Measurements from ENCODE around the gene DTWD2. TPM values are rescaled to one million over a fixed set of nuclear protein-coding genes. Genes with fewer than 3 reads are reported as not detected.
"Not testable (repeated sequence)": the region's sequence is repeated elsewhere in the genome, so short reads cannot be mapped to it uniquely, and the experiment has no call there.

The DTWD2 gene
- total and polyA plus RNA-seq, 2 experiments from 2014 or later: 4.1 to 15.4 TPM

- Histone ChIP-seq H3K36me3 (ENCODE audit: insufficient read depth) (no peaks in the 10 kb centered on the region), H3F3A (replicated peaks; ENCODE audit: low read depth) (no peaks in the 10 kb centered on the region), H2AFZ (no peak overlapping the region), H3K27me3 (ENCODE audit: insufficient read depth) (no peaks in the 10 kb centered on the region), H3K4me1 (ENCODE audit: insufficient read depth) (no peaks in the 10 kb centered on the region), H4K20me1 (replicated peaks; ENCODE audit: insufficient read depth) (no peaks in the 10 kb centered on the region), H3K4me3 (no peak overlapping the region), H3K27ac (ENCODE audit: low read depth) (no peak overlapping the region), H3K4me2 (no peak overlapping the region), H3K9me2 (ENCODE audit: insufficient read depth) (peaks cover 11% of the 10 kb centered on the region; the same call in 1 of the 2 replicates), H3K79me2 (replicated peaks; ENCODE audit: insufficient read depth) (no peaks in the 10 kb centered on the region; the same call in 1 of the 2 replicates)
- no peak for ATAC-seq
- Mint-ChIP-seq H3K36me3 (ENCODE audit: low read depth) (peaks cover 28% of the 10 kb centered on the region), H3K4me1 (no peaks in the 10 kb centered on the region), H3K9me3 (peaks cover 27% of the 10 kb centered on the region), H3K27ac (no peak overlapping the region), H3K4me3 (no peak overlapping the region), H3K27me3 (ENCODE audit: insufficient read depth, low read depth, poor library complexity) (peaks cover 7% of the 10 kb centered on the region)
- TF ChIP-seq CTCF (conservative IDR thresholded peaks at IDR 0.05; ENCODE audit: low read depth in 2 of 2) (no peak), ZNF331 (CRISPR knock-in tag; IDR thresholded peaks at IDR 0.05; ENCODE audit: low read depth) (no peak)
- DNase-seq (ENCODE audit: low spot score): no peak
These were observed 8.3 kb downstream of the DTWD2 start for GRCh38 chr5:118980017-118980416.

GRCh38 chr5:118973779-118974445, 14.4 kb downstream of the DTWD2 start:
- H3K36me3 Mint-ChIP-seq (ENCODE audit: low read depth): peaks cover 36% of the 10 kb centered on the region
- H3K9me3 Mint-ChIP-seq: peaks cover 31% of the 10 kb centered on the region
- peaks cover 15% of the 10 kb centered on the region; the same call in 1 of the 2 replicates for H3K9me2 ChIP-seq (ENCODE audit: insufficient read depth)
- H3K79me2 ChIP-seq (replicated peaks; ENCODE audit: insufficient read depth); H3K27me3 Mint-ChIP-seq (ENCODE audit: insufficient read depth, low read depth, poor library complexity); H3F3A ChIP-seq (replicated peaks; ENCODE audit: low read depth); H3K4me3 ChIP-seq; H3K4me3 Mint-ChIP-seq; H2AFZ ChIP-seq; H3K27me3 ChIP-seq (ENCODE audit: insufficient read depth); DNase-seq (ENCODE audit: low spot score); H3K36me3 ChIP-seq (ENCODE audit: insufficient read depth); H3K27ac ChIP-seq (ENCODE audit: low read depth); ATAC-seq; H3K4me2 ChIP-seq; H4K20me1 ChIP-seq (replicated peaks; ENCODE audit: insufficient read depth); H3K4me1 Mint-ChIP-seq; H3K4me1 ChIP-seq (ENCODE audit: insufficient read depth); H3K27ac Mint-ChIP-seq: not testable (repeated sequence)

- peaks cover 27% of the 10 kb centered on the region for H3K9me3 Mint-ChIP-seq
- Histone ChIP-seq H3F3A (replicated peaks; ENCODE audit: low read depth) (no peaks in the 10 kb centered on the region), H3K4me1 (ENCODE audit: insufficient read depth) (no peaks in the 10 kb centered on the region), H3K9me2 (ENCODE audit: insufficient read depth) (0 out of 2 replicates have a peak, but pooled peaks cover 9% of the 10 kb centered on the region), H3K79me2 (replicated peaks; ENCODE audit: insufficient read depth) (no peaks in the 10 kb centered on the region), H4K20me1 (replicated peaks; ENCODE audit: insufficient read depth) (no peaks in the 10 kb centered on the region), H3K4me2 (no peak overlapping the region), H3K27ac (ENCODE audit: low read depth) (no peak overlapping the region), H3K27me3 (ENCODE audit: insufficient read depth) (no peaks in the 10 kb centered on the region), H3K36me3 (ENCODE audit: insufficient read depth) (no peaks in the 10 kb centered on the region), H2AFZ (no peak overlapping the region), H3K4me3 (no peak overlapping the region)
- peaks cover 20% of the 10 kb centered on the region for H3K36me3 Mint-ChIP-seq (ENCODE audit: low read depth)
- H3K27ac Mint-ChIP-seq: no peak overlapping the region
- DNase-seq (ENCODE audit: low spot score) (no peak), ATAC-seq (no peak)
- H3K4me1 Mint-ChIP-seq: no peaks in the 10 kb centered on the region; the same call in 2 of the 3 replicates
- no peak overlapping the region for H3K4me3 Mint-ChIP-seq
- H3K27me3 Mint-ChIP-seq (ENCODE audit: insufficient read depth, low read depth, poor library complexity): peaks cover 5% of the 10 kb centered on the region
- TF ChIP-seq NANOG (IDR thresholded peaks at IDR 0.05; ENCODE audit: borderline replicate concordance) (no peak), REST (IDR thresholded peaks at IDR 0.05; ENCODE audit: unreplicated experiment) (no peak), STAT1 (IDR thresholded peaks at IDR 0.05; ENCODE audit: unreplicated experiment) (no peak), ZNF114 (CRISPR knock-in tag; IDR thresholded peaks at IDR 0.05) (no peak), EZH2 (IDR thresholded peaks at IDR 0.05; ENCODE audit: low read depth, unreplicated experiment) (no peak), JUNB (IDR thresholded peaks at IDR 0.05; ENCODE audit: unreplicated experiment) (no peak), CTCF (conservative IDR thresholded peaks at IDR 0.05; ENCODE audit: low read depth in 2 of 2) (no peak), ETS1 (IDR thresholded peaks at IDR 0.05) (no peak), EZH2phosphoT487 (IDR thresholded peaks at IDR 0.05; ENCODE audit: unreplicated experiment) (no peak)
These were observed 19.4 kb downstream of the DTWD2 start for GRCh38 chr5:118968925-118969375.
